HUES6 (cell line): ENCODE data around the gene TMEM109.

ENCODE experiments used
- H3K27ac ChIP-seq: 2 replicates; pipeline ENCODE4 v1.7.0; 2013; ENCODE audit warnings: low read depth, mild to moderate bottlenecking, low read length, inconsistent platforms
- H3K27me3 ChIP-seq: 2 replicates; pipeline ENCODE4 v1.6.1; 2013; ENCODE audit warnings: low read length; ENCODE audit not compliant: control insufficient read depth, insufficient read depth
- H3K36me3 ChIP-seq: 2 replicates; pipeline ENCODE4 v1.6.1; 2013; ENCODE audit warnings: low read length; ENCODE audit not compliant: control insufficient read depth, insufficient read depth
- H3K4me1 ChIP-seq: 2 replicates; pipeline ENCODE4 v1.6.1; 2013; ENCODE audit warnings: low read length; ENCODE audit not compliant: control insufficient read depth, insufficient read depth
- H3K4me3 ChIP-seq: 2 replicates; pipeline ENCODE4 v1.5.1; 2013; ENCODE audit warnings: low read depth, low read length
- H3K9ac ChIP-seq: one replicate; pipeline ENCODE4 v1.6.1; 2013; ENCODE audit warnings: mild to moderate bottlenecking, low read length
- H3K9me3 ChIP-seq: 2 replicates; pipeline ENCODE4 v1.6.1; 2013; ENCODE audit warnings: low read depth, low read length; ENCODE audit not compliant: control insufficient read depth, insufficient read depth

Gene TMEM109, protein sequence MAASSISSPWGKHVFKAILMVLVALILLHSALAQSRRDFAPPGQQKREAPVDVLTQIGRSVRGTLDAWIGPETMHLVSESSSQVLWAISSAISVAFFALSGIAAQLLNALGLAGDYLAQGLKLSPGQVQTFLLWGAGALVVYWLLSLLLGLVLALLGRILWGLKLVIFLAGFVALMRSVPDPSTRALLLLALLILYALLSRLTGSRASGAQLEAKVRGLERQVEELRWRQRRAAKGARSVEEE

DNA sequence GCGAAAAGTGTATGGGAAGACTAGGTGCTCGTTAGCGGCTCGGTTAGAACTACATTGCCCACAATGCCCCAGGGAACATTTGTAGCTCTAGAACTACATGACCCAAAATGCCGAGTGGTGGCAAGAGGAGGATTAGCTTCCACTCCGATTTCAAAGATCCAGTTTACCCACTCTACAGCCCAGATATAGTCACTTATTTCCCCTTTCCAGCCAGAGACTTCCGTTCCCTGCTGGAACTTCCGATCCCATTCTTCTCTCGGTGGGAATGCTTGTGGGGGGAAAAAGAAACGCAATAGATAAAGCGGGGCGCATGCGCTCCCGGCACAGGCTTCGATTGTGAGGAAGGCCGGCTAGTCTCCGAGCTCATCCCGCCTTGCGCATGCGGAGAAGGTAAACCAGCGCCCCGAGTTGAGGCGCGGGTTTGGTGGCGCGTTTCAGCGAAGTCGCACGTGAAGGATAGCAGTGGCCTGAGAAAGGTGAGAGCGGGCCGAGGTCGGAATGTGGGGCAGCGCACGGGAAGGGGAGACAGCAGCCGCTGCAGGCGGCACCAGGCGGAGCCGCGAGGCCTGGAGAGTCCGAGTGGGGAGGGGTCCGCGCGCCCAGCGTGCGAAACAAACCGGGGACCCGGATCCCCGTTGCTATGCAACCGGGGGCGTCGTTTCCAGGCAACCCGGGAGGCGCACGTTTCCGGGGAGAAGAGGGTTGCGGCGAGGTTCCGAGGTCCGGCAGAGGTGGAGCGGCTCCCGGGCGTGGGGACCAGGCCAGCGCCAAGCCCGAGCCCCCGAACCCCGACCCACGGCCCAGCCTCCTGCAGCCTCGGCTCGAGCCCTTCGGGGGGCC is at the start of gene TMEM109:
Gene TMEM109 (plus strand): TSS at position 366 of the 840 bp plus-strand sequence. CDS start 5,536 bp downstream, outside the sequence.
- Histone ChIP-seq H3K4me1 (peaks cover 39% of the 10 kb centered on the region), H3K27me3 (peaks cover 23% of the 10 kb centered on the region), H3K9ac (peak within 1 kb of the TSS; percentile 68), H3K36me3 (no peaks in the 10 kb centered on the region), H3K4me3 (peak within 1 kb of the TSS; percentile 52), H3K27ac (peak within 1 kb of the TSS; percentile 43), H3K9me3 (no peaks in the 10 kb centered on the region; the same call in 1 of the 2 replicates)

DNA sequence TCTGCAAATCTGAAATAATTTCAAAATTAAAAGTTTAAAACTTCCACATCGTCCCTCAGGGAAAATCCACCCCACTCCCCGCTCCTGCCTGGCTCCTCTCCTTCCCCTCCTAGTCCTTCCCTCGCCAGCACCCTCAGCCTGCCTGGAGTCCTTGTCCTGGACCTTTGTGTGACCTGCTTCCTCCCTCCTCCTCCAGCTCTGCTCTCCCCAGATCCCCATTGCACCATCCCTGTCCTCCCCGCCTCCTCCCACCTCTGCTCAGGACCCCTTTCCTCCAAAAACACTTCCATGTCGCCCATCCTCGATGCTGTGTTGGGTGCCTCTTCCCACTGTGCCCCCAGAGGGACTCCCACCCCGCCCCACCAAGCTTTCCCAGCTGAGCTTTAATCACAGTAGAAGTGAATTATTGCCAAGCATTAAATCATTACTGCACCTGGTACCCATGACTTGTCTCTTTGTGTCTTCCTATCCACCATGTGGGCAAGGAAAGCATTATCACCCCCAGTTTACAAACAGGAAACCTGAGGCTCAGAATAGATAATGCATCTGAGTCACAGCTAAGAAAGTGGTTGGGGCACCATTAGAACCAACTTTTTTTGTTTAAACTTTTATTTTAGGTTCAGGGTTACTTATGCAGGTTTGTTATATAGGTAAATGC is 49.0 kb upstream of the TMEM109 start:
- H3K4me1 ChIP-seq = no peaks in the 10 kb centered on the region
- no peak overlapping the region for H3K4me3 ChIP-seq
- no peaks in the 10 kb centered on the region for H3K27me3 ChIP-seq
- no peaks in the 10 kb centered on the region for H3K9me3 ChIP-seq
- H3K36me3 ChIP-seq = no peaks in the 10 kb centered on the region
- no peak overlapping the region for H3K27ac ChIP-seq
- H3K9ac ChIP-seq = no peak overlapping the region

DNA sequence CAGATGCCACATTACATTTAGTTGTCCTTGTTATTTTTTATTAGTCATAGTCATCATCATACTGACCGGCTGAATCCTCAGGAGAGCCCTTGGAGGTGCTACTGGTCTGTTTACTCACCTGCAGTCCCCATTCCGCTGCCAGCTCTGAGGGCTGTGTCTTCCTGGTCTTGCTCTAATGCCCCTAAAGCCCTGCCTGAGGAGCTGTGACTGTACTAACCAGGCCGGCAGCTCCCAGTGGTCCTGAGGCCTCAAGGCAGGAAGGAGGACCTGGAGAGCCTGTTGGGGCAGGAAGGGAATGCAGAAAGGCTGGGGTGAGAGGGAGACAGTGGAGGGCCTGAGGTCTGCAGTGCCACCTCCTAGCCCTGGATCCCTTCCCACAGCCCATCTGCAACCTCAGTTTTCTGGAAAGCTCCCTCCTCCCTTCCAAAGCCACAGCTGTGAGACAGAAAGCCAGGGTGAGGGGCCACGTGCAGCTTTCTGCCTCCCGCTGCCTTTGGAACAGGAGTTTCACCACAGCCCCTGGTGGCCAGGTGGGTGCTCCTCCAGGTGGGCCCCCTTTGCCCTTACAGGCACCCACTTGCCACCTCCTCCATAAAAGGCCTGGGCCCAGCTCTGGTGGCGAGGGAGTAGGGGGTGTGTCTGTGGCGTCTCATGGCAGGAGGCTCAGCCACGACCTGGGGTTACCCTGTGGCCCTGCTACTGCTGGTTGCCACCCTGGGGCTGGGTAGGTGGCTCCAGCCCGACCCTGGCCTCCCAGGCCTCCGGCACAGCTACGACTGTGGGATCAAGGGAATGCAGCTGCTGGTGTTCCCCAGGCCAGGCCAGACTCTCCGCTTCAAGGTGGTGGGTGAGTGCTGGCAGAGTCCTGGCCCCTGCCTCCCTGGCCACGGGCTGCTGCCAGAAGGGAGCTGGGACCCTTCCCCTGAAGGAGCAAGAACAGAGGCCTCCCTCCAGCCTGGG is 46.8 kb upstream of the TMEM109 start, which contains the start of gene ZP1:
Gene ZP1 (plus strand): TSS at position 632 of the 960 bp plus-strand sequence. CDS start 20 bp downstream, at position 652.
- Histone ChIP-seq H3K27ac (no peak within 1 kb of the TSS), H3K4me3 (no peak within 1 kb of the TSS), H3K27me3 (no peaks in the 10 kb centered on the region), H3K9me3 (no peaks in the 10 kb centered on the region), H3K36me3 (no peaks in the 10 kb centered on the region), H3K9ac (no peak within 1 kb of the TSS), H3K4me1 (no peaks in the 10 kb centered on the region)

DNA sequence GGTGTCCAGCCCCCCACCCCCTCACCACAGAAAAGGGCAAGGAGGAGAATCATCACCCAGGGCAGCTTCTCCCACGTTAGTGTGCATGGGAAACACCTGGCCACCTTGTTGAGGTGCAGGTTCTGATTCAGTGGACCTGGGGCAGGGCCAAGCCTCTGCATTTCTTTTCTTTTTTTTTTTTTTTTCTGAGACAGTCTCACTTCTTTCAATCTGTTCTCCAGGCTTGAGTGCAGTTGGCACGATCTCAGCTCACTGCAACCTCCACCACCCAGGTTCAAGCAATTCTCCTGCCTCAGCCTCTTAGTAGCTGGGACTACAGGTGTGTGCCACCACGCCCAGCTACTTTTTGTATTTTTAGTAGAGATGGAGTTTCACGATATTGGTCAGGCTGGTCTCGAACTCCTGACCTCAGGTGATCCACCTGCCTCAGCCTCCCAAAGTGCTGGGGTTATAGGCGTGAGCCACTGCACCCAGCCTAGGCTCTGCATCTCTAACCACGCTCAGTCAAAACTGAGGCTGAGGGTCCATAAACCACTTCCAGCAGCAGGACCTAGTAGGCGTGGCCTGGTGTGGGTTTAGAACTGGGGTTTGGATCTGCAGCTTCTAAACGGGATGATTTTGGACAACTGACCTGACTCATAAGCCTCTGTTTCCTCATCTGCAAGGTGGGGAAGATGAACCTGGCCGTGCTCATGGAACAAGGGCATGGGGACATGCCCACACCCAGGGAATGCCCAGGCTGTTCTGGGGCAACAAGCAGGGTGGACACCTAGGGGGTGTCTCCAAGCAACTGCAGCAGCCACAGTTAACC is 45.9 kb upstream of the TMEM109 start:
- no peak overlapping the region for H3K4me3 ChIP-seq
- no peaks in the 10 kb centered on the region for H3K9me3 ChIP-seq
- H3K27me3 ChIP-seq = no peaks in the 10 kb centered on the region
- no peak overlapping the region for H3K27ac ChIP-seq
- H3K9ac ChIP-seq = no peak overlapping the region
- no peaks in the 10 kb centered on the region for H3K36me3 ChIP-seq
- peaks cover 4% of the 10 kb centered on the region for H3K4me1 ChIP-seq

DNA sequence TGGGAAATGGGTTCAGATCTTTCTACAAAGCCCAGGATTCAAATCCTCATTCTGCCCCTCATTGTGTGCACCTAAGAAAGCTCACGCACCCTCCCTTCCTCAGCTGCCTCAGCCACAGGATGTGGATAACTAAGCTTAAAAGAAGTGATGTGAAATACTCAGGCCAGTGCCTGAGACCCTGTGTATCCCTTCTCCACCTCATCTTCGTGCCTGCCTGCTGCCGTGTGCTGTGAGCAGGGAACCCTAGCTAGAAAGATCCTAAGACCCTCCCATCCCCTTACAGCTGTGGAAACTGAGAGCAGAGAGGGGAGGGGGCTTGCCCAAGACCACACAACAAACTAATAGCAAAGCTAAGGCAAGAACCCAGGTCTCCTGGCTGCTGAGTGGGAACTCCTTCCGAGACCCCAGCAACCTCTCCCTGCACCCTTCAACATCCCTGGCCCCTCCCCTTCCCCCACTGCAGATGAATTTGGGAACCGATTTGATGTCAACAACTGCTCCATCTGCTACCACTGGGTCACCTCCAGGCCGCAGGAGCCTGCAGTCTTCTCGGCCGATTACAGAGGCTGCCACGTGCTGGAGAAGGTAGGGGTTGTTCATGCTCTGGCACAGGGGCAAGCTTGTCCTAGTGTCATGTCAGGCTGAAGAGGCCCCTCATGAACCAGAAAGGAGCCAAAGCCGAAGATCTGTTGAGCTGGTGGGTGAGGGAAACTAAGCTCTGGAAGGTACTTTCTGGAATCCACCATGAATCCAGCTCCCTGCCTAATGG is 45.1 kb upstream of the TMEM109 start:
- H3K4me1 ChIP-seq = peaks cover 10% of the 10 kb centered on the region
- no peaks in the 10 kb centered on the region for H3K9me3 ChIP-seq
- no peak overlapping the region for H3K27ac ChIP-seq
- H3K4me3 ChIP-seq = no peak overlapping the region
- H3K27me3 ChIP-seq = no peaks in the 10 kb centered on the region
- H3K9ac ChIP-seq = no peak overlapping the region
- H3K36me3 ChIP-seq = no peaks in the 10 kb centered on the region

DNA sequence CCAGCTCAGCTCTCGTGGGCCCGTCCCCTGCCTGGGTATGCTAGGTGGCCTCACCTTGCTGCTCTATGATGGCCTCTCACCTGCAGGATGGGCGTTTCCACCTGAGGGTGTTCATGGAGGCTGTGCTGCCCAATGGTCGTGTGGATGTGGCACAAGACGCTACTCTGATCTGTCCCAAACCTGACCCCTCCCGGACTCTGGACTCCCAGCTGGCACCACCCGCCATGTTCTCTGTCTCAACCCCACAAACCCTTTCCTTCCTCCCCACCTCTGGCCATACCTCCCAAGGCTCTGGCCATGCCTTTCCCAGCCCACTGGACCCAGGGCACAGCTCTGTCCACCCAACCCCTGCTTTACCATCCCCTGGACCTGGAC is 44.5 kb upstream of the TMEM109 start:
- Histone ChIP-seq H3K27me3 (no peaks in the 10 kb centered on the region), H3K4me3 (no peak overlapping the region), H3K27ac (no peak overlapping the region), H3K36me3 (no peaks in the 10 kb centered on the region), H3K9me3 (no peaks in the 10 kb centered on the region), H3K9ac (no peak overlapping the region), H3K4me1 (peaks cover 10% of the 10 kb centered on the region)

DNA sequence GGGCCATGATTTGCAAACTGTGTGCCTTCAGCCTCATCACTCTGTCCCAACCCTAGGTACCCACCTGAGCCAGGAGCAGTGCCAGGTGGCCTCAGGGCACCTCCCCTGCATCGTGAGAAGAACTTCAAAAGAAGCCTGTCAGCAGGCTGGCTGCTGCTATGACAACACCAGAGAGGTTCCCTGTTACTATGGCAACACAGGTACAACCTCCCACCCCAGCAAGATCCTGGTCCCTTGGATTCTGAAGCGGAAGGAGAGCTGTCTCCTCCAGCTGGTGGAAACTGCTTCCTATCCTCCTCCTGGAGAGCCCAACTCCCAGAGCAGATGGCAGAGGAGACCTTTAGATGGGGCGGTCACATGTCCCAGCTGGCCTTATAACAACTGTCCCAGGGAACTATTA is 43.7 kb upstream of the TMEM109 start:
- no peak overlapping the region for H3K9ac ChIP-seq

DNA sequence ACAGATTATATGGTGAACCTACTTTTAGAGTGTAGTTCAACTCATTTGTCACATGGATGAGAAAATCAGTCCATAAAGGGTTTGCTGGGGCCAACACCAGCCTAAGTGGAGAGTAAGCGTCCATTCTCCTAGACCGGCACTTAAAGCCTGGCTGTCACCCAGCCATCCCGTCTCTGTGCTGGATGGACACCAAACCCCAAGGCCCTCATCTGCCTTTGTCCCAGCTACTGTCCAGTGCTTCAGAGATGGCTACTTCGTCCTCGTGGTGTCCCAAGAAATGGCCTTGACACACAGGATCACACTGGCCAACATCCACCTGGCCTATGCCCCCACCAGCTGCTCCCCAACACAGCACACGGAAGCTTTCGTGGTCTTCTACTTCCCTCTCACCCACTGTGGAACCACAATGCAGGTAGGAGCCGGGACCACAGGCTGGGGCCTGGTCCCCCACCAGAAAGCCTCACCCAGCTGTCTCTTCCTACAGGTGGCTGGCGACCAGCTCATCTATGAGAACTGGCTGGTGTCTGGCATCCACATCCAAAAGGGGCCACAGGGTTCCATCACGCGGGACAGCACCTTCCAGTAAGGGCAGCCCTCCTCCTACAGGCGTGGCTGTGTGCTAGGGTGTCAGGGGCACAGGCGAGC is 43.1 kb upstream of the TMEM109 start:
- Histone ChIP-seq H3K9me3 (no peaks in the 10 kb centered on the region), H3K4me1 (peaks cover 10% of the 10 kb centered on the region), H3K4me3 (no peak overlapping the region), H3K27ac (no peak overlapping the region), H3K9ac (no peak overlapping the region), H3K27me3 (no peaks in the 10 kb centered on the region), H3K36me3 (0 out of 2 replicates have a peak, but pooled peaks cover 2% of the 10 kb centered on the region)

More for the DNA sequence above, 43.7 kb upstream of the TMEM109 start:
- H3K4me3 ChIP-seq = no peak overlapping the region
- H3K4me1 ChIP-seq = peaks cover 10% of the 10 kb centered on the region
- H3K27me3 ChIP-seq = no peaks in the 10 kb centered on the region
- no peak overlapping the region for H3K27ac ChIP-seq
- 0 out of 2 replicates have a peak, but pooled peaks cover 2% of the 10 kb centered on the region for H3K36me3 ChIP-seq
- H3K9me3 ChIP-seq = no peaks in the 10 kb centered on the region

DNA sequence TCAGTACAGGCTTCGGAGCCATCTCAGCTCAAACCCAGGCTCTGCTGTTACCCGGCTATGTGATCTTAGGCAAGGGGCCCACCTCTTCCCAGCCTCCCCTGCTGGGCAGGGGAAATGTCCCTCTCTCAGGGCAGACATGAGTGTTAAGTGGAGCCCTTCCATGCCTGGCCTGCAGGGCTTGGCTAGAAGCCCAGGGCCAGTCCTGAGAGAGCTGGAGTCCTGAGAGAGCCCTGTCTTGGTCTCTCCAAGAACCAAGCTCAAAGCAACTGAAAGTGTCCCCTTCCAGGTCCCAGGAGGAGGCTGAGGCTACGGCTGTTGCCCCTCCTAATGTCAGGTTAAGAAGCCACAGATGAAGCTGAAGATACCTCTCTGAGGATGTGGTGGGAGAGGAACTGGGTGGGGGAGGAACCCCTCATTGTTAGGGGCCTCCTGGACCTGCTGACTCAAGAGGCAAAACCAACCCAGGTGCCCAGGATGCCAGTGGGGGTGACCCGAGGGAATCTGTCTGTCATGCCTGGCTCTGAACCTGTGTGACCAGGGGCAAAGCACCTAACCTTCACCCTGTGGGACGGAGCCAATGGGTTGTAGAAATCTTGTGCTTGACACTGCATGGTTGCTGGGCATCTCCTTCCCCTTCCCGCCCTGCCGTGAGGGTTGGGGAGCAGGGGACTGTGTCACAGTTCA is 42.4 kb upstream of the TMEM109 start:
- no peak overlapping the region for H3K4me3 ChIP-seq
- H3K36me3 ChIP-seq = 0 out of 2 replicates have a peak, but pooled peaks cover 2% of the 10 kb centered on the region
- H3K4me1 ChIP-seq = peaks cover 10% of the 10 kb centered on the region
- H3K9ac ChIP-seq = no peak overlapping the region
- no peaks in the 10 kb centered on the region for H3K9me3 ChIP-seq
- H3K27me3 ChIP-seq = no peaks in the 10 kb centered on the region
- no peak overlapping the region for H3K27ac ChIP-seq
